NT2/D1 (cell line): ENCODE results near the gene CIAO2B.

Experiments used
- DNase-seq: peaks from one replicate; pipeline ENCODE4 v3.0.0-alpha.2; 2011; ENCODE audit warnings: low read depth, low spot score
- H3K27me3 ChIP-seq: 2 replicates; pipeline ENCODE4 v1.6.0; 2011; ENCODE audit warnings: mild to moderate bottlenecking; ENCODE audit not compliant: insufficient read length, insufficient read depth
- H3K36me3 ChIP-seq: 2 replicates; pipeline ENCODE4 v1.6.1; 2011; ENCODE audit warnings: mild to moderate bottlenecking, low read length, mixed read lengths; ENCODE audit not compliant: insufficient read depth, insufficient read length
- H3K4me1 ChIP-seq: 2 replicates; pipeline ENCODE4 v1.5.1; 2011; ENCODE audit not compliant: insufficient read depth, insufficient read length
- H3K4me3 ChIP-seq: 2 replicates; pipeline ENCODE4 v1.5.1; 2011; ENCODE audit warnings: low read depth; ENCODE audit not compliant: insufficient read length
- H3K9ac ChIP-seq: 2 replicates; pipeline ENCODE4 v1.6.0; 2011; ENCODE audit warnings: low read depth; ENCODE audit not compliant: insufficient read length
- H3K9me3 ChIP-seq: 2 replicates; pipeline ENCODE4 v1.5.1; 2011; ENCODE audit warnings: mild to moderate bottlenecking, low read length; ENCODE audit not compliant: insufficient read depth
- SUZ12 ChIP-seq: IDR thresholded peaks from 2 replicates; pipeline ENCODE4 v1.6.1; 2011; ENCODE audit not compliant: insufficient read length, insufficient read depth; ENCODE audit errors: extremely low read depth
- YY1 ChIP-seq: IDR thresholded peaks from 2 replicates; pipeline ENCODE4 v1.6.1; 2011; ENCODE audit not compliant: insufficient read length, insufficient read depth
- ZNF274 ChIP-seq: IDR thresholded peaks from 2 replicates; pipeline ENCODE4 v1.6.1; 2011; ENCODE audit warnings: mild to moderate bottlenecking, low read depth, low read length

Gene CIAO2B

GRCh38 chr16:66903544-66904427 is 30.4 kb downstream of the CIAO2B start:
- Histone ChIP-seq H3K4me3 (no peak overlapping the region), H3K4me1 (peaks cover 23% of the 10 kb centered on the region), H3K27me3 (no peaks in the 10 kb centered on the region), H3K36me3 (no peaks in the 10 kb centered on the region), H3K9me3 (no peaks in the 10 kb centered on the region), H3K9ac (no peak overlapping the region)
- DNase-seq, result no peak
- no peak for TF ChIP-seq SUZ12
- no peak for TF ChIP-seq ZNF274
- no peak for TF ChIP-seq YY1

GRCh38 chr16:66902648-66903543 is 31.3 kb downstream of the CIAO2B start:
- Histone ChIP-seq H3K9ac (no peak overlapping the region), H3K4me3 (no peak overlapping the region), H3K27me3 (no peaks in the 10 kb centered on the region), H3K9me3 (no peaks in the 10 kb centered on the region), H3K4me1 (peaks cover 23% of the 10 kb centered on the region), H3K36me3 (no peaks in the 10 kb centered on the region)
- TF ChIP-seq ZNF274, result no peak
- no peak for TF ChIP-seq SUZ12
- TF ChIP-seq YY1, result no peak
- no peak for DNase-seq

- peaks cover 23% of the 10 kb centered on the region for H3K4me1 ChIP-seq
- no peaks in the 10 kb centered on the region for H3K9me3 ChIP-seq
- TF ChIP-seq YY1 (no peak), SUZ12 (no peak), ZNF274 (no peak)
- H3K36me3 ChIP-seq, result no peaks in the 10 kb centered on the region
- no peak overlapping the region for H3K9ac ChIP-seq
- no peaks in the 10 kb centered on the region for H3K27me3 ChIP-seq
- DNase-seq, result no peak
- H3K4me3 ChIP-seq, result no peak overlapping the region
These were observed 32.6 kb downstream of the CIAO2B start for GRCh38 chr16:66901626-66902025.

GRCh38 chr16:66900721-66901441 is 33.3 kb downstream of the CIAO2B start:
- Histone ChIP-seq H3K9ac (no peak overlapping the region), H3K9me3 (no peaks in the 10 kb centered on the region), H3K36me3 (no peaks in the 10 kb centered on the region), H3K4me1 (peaks cover 22% of the 10 kb centered on the region), H3K4me3 (no peak overlapping the region), H3K27me3 (no peaks in the 10 kb centered on the region)
- no peak for DNase-seq
- TF ChIP-seq SUZ12 (no peak), YY1 (no peak), ZNF274 (no peak)

- DNase-seq, result peak; percentile 58
- Histone ChIP-seq H3K4me1 (peaks cover 16% of the 10 kb centered on the region), H3K9ac (peak overlapping the region; percentile 23), H3K4me3 (no peak overlapping the region), H3K36me3 (no peaks in the 10 kb centered on the region), H3K9me3 (no peaks in the 10 kb centered on the region), H3K27me3 (no peaks in the 10 kb centered on the region)
- no peak for TF ChIP-seq ZNF274
- TF ChIP-seq SUZ12, result no peak
- no peak for TF ChIP-seq YY1
These were observed 34.1 kb downstream of the CIAO2B start for GRCh38 chr16:66899945-66900710.

GRCh38 chr16:66899310-66899944 is 34.8 kb downstream of the CIAO2B start:
- H3K4me3 ChIP-seq, result no peak overlapping the region
- DNase-seq, result no peak
- peak overlapping the region; percentile 53 for H3K9ac ChIP-seq
- TF ChIP-seq SUZ12 (no peak), YY1 (no peak), ZNF274 (no peak)
- no peaks in the 10 kb centered on the region for H3K36me3 ChIP-seq
- H3K4me1 ChIP-seq, result peaks cover 11% of the 10 kb centered on the region
- no peaks in the 10 kb centered on the region for H3K27me3 ChIP-seq
- H3K9me3 ChIP-seq, result no peaks in the 10 kb centered on the region
